ENCODE results near the gene PUSL1. TPM values are rescaled to one million over a fixed set of nuclear protein-coding genes. Genes with fewer than 3 reads are reported as not detected.

PUSL1 gene
- total RNA-seq, 1 experiment from 2014 or later: 38.0 TPM

- Mint-ChIP-seq H3K36me3 (ENCODE audit: insufficient read depth in 1 of 3, low read depth in 3 of 3) (peaks cover 0 to 8% (median 2%) of the 10 kb centered on the region in 3 experiments; a peak in 1 of 7 replicates), H3K27ac (no peak overlapping the region)
- no peak overlapping the region for H3K4me2 ChIP-seq (ENCODE audit: insufficient read depth, insufficient read length, low read length)
Measured at GRCh38 chr1:1356796-1357401, 48.5 kb downstream of the PUSL1 start.

More at GRCh38 chr1:1356796-1357401, 48.5 kb downstream of the PUSL1 start:
- Histone ChIP-seq H3K79me1 (ENCODE audit: insufficient read depth, low read depth, low read length, poor library complexity, severe bottlenecking) (no peaks in the 10 kb centered on the region), H2AFZ (ENCODE audit: low read length) (no peak overlapping the region), H3K18ac (ENCODE audit: insufficient read length, low read depth, low read length) (no peak overlapping the region), H3K4ac (ENCODE audit: low read depth, low read length) (no peak overlapping the region), H2BK5ac (ENCODE audit: insufficient read length, low read length) (no peak overlapping the region), H4K91ac (ENCODE audit: insufficient read length, low read depth, low read length) (no peak overlapping the region), H3K4me1 (ENCODE audit: insufficient read depth, low read length) (peaks cover 2% of the 10 kb centered on the region; the same call in 1 of the 2 replicates), H3K23me2 (ENCODE audit: insufficient read length, low read depth, low read length, poor library complexity, severe bottlenecking) (peaks cover 7% of the 10 kb centered on the region), H3K27me3 (ENCODE audit: insufficient read depth, low read length) (peaks cover 4% of the 10 kb centered on the region; the same call in 1 of the 2 replicates), H3K79me2 (ENCODE audit: insufficient read depth, low read length) (no peaks in the 10 kb centered on the region), H2BK120ac (ENCODE audit: low read depth, low read length, poor library complexity, severe bottlenecking) (no peak overlapping the region), H2BK20ac (ENCODE audit: low read depth, low read length, poor library complexity, severe bottlenecking) (no peak overlapping the region), H3K56ac (ENCODE audit: insufficient read length, low read depth, low read length) (no peak overlapping the region), H4K8ac (replicated peaks; ENCODE audit: insufficient read length, low read depth, low read length) (no peak overlapping the region), H3K14ac (ENCODE audit: insufficient read depth, low read length) (no peak overlapping the region; the same call in 1 of the 2 replicates), H2AK5ac (ENCODE audit: insufficient read length, low read length) (no peak overlapping the region), H3K23ac (ENCODE audit: insufficient read length, low read depth, low read length) (no peak overlapping the region), H2BK15ac (ENCODE audit: low read depth, low read length) (no peak overlapping the region), H3K9ac (ENCODE audit: extremely low read depth, insufficient read length, low read length) (no peak overlapping the region), H3K27ac (ENCODE audit: insufficient read length, low read depth, low read length) (no peak overlapping the region), H3T11ph (ENCODE audit: low read length) (no peak overlapping the region), H4K20me1 (ENCODE audit: control insufficient read depth, insufficient read depth, insufficient read length) (no peaks in the 10 kb centered on the region), H4K5ac (ENCODE audit: insufficient read length, low read depth, low read length) (no peak overlapping the region), H2BK12ac (ENCODE audit: insufficient read length, low read depth, low read length) (no peak overlapping the region), H3K9me3 (ENCODE audit: control insufficient read depth, low read depth, low read length) (no peaks in the 10 kb centered on the region)
- Mint-ChIP-seq H3K4me1 (peaks cover 34 to 58% of the 10 kb centered on the region in 2 experiments), H3K27me3 (ENCODE audit: low read depth) (peaks cover 44% of the 10 kb centered on the region), H3K4me3 (no peak overlapping the region; a peak in 1 of 5 replicates), H3K9me3 (no peaks in the 10 kb centered on the region; a peak in 2 of 5 replicates)
- TF ChIP-seq CTCF (conservative IDR thresholded peaks at IDR 0.05): no peak
- DNase-seq: no peak
- WGBS (ENCODE audit: extremely low coverage, insufficient read length, low lambda C conversion rate): no CpG with 5 or more reads among the region's 26 CpGs

All from H9 (cell line).